Immature natural killer cell (primary cell): Measurements from ENCODE around the gene HSD11B2. TPM values are rescaled to one million over a fixed set of nuclear protein-coding genes. Genes with fewer than 3 reads are reported as not detected.

Experiments used
- DNase-seq, 3 donors: peaks; one replicate each; pipeline ENCODE4 v3.0.0; 2022; ENCODE audit warnings: mixed read lengths in 1 of 3
- H3K27ac Mint-ChIP-seq, 6 donors: one replicate each; pipeline ENCODE4 v1.8.0; 2020; ENCODE audit warnings: mixed read lengths in 6 of 6, mild to moderate bottlenecking in 5 of 6, inconsistent platforms in 4 of 6, moderate library complexity in 3 of 6
- H3K27me3 Mint-ChIP-seq, 3 donors: one replicate each; pipeline ENCODE4 v1.8.0; 2020 to 2021; ENCODE audit warnings: low read depth in 3 of 3, mild to moderate bottlenecking in 3 of 3, mixed read lengths in 3 of 3, moderate library complexity in 3 of 3, inconsistent platforms in 1 of 3
- H3K36me3 Mint-ChIP-seq, 3 donors: one replicate each; pipeline ENCODE4 v1.8.0; 2020; ENCODE audit warnings: mixed read lengths in 3 of 3, inconsistent platforms in 2 of 3, mild to moderate bottlenecking in 2 of 3
- H3K4me1 Mint-ChIP-seq, 2 donors: one replicate each; pipeline ENCODE4 v1.8.0; 2020; ENCODE audit warnings: inconsistent platforms in 2 of 2, mild to moderate bottlenecking in 2 of 2, mixed read lengths in 2 of 2, moderate library complexity in 1 of 2
- H3K4me3 Mint-ChIP-seq, 5 donors: one replicate each; pipeline ENCODE4 v1.8.0; 2020; ENCODE audit warnings: mild to moderate bottlenecking in 5 of 5, mixed read lengths in 5 of 5, inconsistent platforms in 3 of 5, moderate library complexity in 3 of 5
- H3K9me3 Mint-ChIP-seq, 6 donors: one replicate each; pipeline ENCODE4 v1.8.0; 2020; ENCODE audit warnings: mild to moderate bottlenecking in 6 of 6, mixed read lengths in 6 of 6, inconsistent platforms in 4 of 6, moderate library complexity in 3 of 6
- polyA plus RNA-seq, 3 donors: library from polyadenylated mRNA; unstranded; fragments of 300-500 nt; fragmentation: Illumina TruSeq; gene quantifications; one replicate each; pipeline ENCODE4 v1.2.3, GENCODE V29; 2021

Gene HSD11B2
- polyA plus RNA-seq, 3 donors from 2014 or later: not detected

- H3K27ac Mint-ChIP-seq: peak overlapping the region in 4 of 6 donors; percentile 1 to 45 (median 32)
- peaks cover 21 to 30% of the 10 kb centered on the region in 2 donors for H3K4me1 Mint-ChIP-seq
- peaks cover 0 to 4% (median 3%) of the 10 kb centered on the region in 3 donors for H3K36me3 Mint-ChIP-seq
- H3K4me3 Mint-ChIP-seq: no peak overlapping the region
- no peak for DNase-seq
- peaks cover 2 to 11% (median 4%) of the 10 kb centered on the region in 3 donors for H3K27me3 Mint-ChIP-seq
- no peaks in the 10 kb centered on the region for H3K9me3 Mint-ChIP-seq
Observed at GRCh38 chr16:67449336-67449735, 18.4 kb downstream of the HSD11B2 start.

GRCh38 chr16:67449739-67450138 is 18.8 kb downstream of the HSD11B2 start:
- DNase-seq: no peak
- peaks cover 24 to 33% of the 10 kb centered on the region in 2 donors for H3K4me1 Mint-ChIP-seq
- H3K27me3 Mint-ChIP-seq: peaks cover 1 to 9% (median 5%) of the 10 kb centered on the region in 3 donors
- no peaks in the 10 kb centered on the region for H3K9me3 Mint-ChIP-seq
- peak overlapping the region in 3 of 6 donors; percentile 1 to 45 (median 29) for H3K27ac Mint-ChIP-seq
- peaks cover 0 to 4% (median 3%) of the 10 kb centered on the region in 3 donors for H3K36me3 Mint-ChIP-seq
- H3K4me3 Mint-ChIP-seq: no peak overlapping the region

- Mint-ChIP-seq H3K36me3 (peaks cover 0 to 4% (median 3%) of the 10 kb centered on the region in 3 donors), H3K27me3 (peaks cover 0 to 9% (median 6%) of the 10 kb centered on the region in 3 donors), H3K4me1 (peaks cover 38 to 48% of the 10 kb centered on the region in 2 donors), H3K4me3 (no peak overlapping the region), H3K27ac (no peak overlapping the region), H3K9me3 (no peaks in the 10 kb centered on the region)
- DNase-seq: no peak
Observed at GRCh38 chr16:67451061-67451703, 20.3 kb downstream of the HSD11B2 start.

GRCh38 chr16:67451704-67452435 is 20.9 kb downstream of the HSD11B2 start:
- Mint-ChIP-seq H3K27me3 (peaks cover 0 to 9% (median 4%) of the 10 kb centered on the region in 3 donors), H3K36me3 (peaks cover 0 to 4% (median 3%) of the 10 kb centered on the region in 3 donors), H3K9me3 (no peaks in the 10 kb centered on the region), H3K4me1 (peaks cover 43 to 50% of the 10 kb centered on the region in 2 donors), H3K4me3 (no peak overlapping the region), H3K27ac (no peak overlapping the region)
- DNase-seq: no peak

- no peak overlapping the region for H3K4me3 Mint-ChIP-seq
- no peak for DNase-seq
- H3K36me3 Mint-ChIP-seq: peaks cover 0 to 4% (median 3%) of the 10 kb centered on the region in 3 donors
Observed at GRCh38 chr16:67454104-67454503, 23.2 kb downstream of the HSD11B2 start.

GRCh38 chr16:67454852-67455251 is 23.9 kb downstream of the HSD11B2 start:
- Mint-ChIP-seq H3K4me1 (peaks cover 46 to 56% of the 10 kb centered on the region in 2 donors), H3K9me3 (no peaks in the 10 kb centered on the region), H3K36me3 (peaks cover 0 to 4% (median 3%) of the 10 kb centered on the region in 3 donors), H3K4me3 (no peak overlapping the region), H3K27me3 (peaks cover 0 to 7% (median 4%) of the 10 kb centered on the region in 3 donors), H3K27ac (peak overlapping the region in 3 of 6 donors; percentile 49 to 57 (median 51))
- DNase-seq: no peak

More at GRCh38 chr16:67454104-67454503, 23.2 kb downstream of the HSD11B2 start:
- Mint-ChIP-seq H3K27ac (peak overlapping the region in 5 of 6 donors; percentile 25 to 83 (median 59)), H3K9me3 (no peaks in the 10 kb centered on the region), H3K4me1 (peaks cover 52 to 62% of the 10 kb centered on the region in 2 donors), H3K27me3 (peaks cover 0 to 7% (median 4%) of the 10 kb centered on the region in 3 donors)

GRCh38 chr16:67456391-67457081 is 25.6 kb downstream of the HSD11B2 start:
- H3K27ac Mint-ChIP-seq: peak overlapping the region in 4 of 6 donors; percentile 40 to 84 (median 70)
- DNase-seq: no peak
- H3K36me3 Mint-ChIP-seq: peaks cover 0 to 3% (median 0%) of the 10 kb centered on the region in 3 donors
- H3K4me3 Mint-ChIP-seq: no peak overlapping the region
- H3K27me3 Mint-ChIP-seq: peaks cover 0 to 4% (median 0%) of the 10 kb centered on the region in 3 donors
- H3K9me3 Mint-ChIP-seq: no peaks in the 10 kb centered on the region
- H3K4me1 Mint-ChIP-seq: peaks cover 60 to 65% of the 10 kb centered on the region in 2 donors

GRCh38 chr16:67457611-67458010 is 26.7 kb downstream of the HSD11B2 start:
- Mint-ChIP-seq H3K4me1 (peaks cover 68% of the 10 kb centered on the region in 2 donors), H3K27me3 (peaks cover 0 to 4% (median 2%) of the 10 kb centered on the region in 3 donors), H3K36me3 (peaks cover 0 to 3% (median 0%) of the 10 kb centered on the region in 3 donors), H3K4me3 (no peak overlapping the region), H3K27ac (no peak overlapping the region), H3K9me3 (no peaks in the 10 kb centered on the region)
- no peak for DNase-seq

GRCh38 chr16:67458121-67458641 is 27.3 kb downstream of the HSD11B2 start:
- H3K4me3 Mint-ChIP-seq: no peak overlapping the region
- no peaks in the 10 kb centered on the region for H3K9me3 Mint-ChIP-seq
- peak overlapping the region in 1 of 6 donors; percentile 72 for H3K27ac Mint-ChIP-seq
- no peak for DNase-seq
- H3K4me1 Mint-ChIP-seq: peaks cover 67 to 71% of the 10 kb centered on the region in 2 donors
- peaks cover 0 to 4% (median 2%) of the 10 kb centered on the region in 3 donors for H3K27me3 Mint-ChIP-seq
- H3K36me3 Mint-ChIP-seq: peaks cover 0 to 1% (median 0%) of the 10 kb centered on the region in 3 donors

GRCh38 chr16:67459066-67459860 is 28.3 kb downstream of the HSD11B2 start:
- Mint-ChIP-seq H3K27me3 (peaks cover 0 to 4% (median 2%) of the 10 kb centered on the region in 3 donors), H3K4me3 (no peak overlapping the region)

GRCh38 chr16:67459861-67460150 is 28.9 kb downstream of the HSD11B2 start:
- Mint-ChIP-seq H3K27ac (no peak overlapping the region), H3K4me1 (peaks cover 59 to 72% of the 10 kb centered on the region in 2 donors), H3K9me3 (no peaks in the 10 kb centered on the region), H3K36me3 (no peaks in the 10 kb centered on the region), H3K4me3 (no peak overlapping the region), H3K27me3 (peaks cover 0 to 2% (median 2%) of the 10 kb centered on the region in 3 donors)
- no peak for DNase-seq

More at GRCh38 chr16:67459066-67459860, 28.3 kb downstream of the HSD11B2 start:
- Mint-ChIP-seq H3K9me3 (no peaks in the 10 kb centered on the region), H3K4me1 (peaks cover 60 to 71% of the 10 kb centered on the region in 2 donors), H3K36me3 (no peaks in the 10 kb centered on the region), H3K27ac (peak overlapping the region in 4 of 6 donors; percentile 57 to 80 (median 65))
- DNase-seq: no peak

- Mint-ChIP-seq H3K27me3 (peaks cover 0 to 2% (median 2%) of the 10 kb centered on the region in 3 donors), H3K27ac (peak overlapping the region in 1 of 6 donors; percentile 35), H3K9me3 (no peaks in the 10 kb centered on the region), H3K4me3 (no peak overlapping the region), H3K36me3 (no peaks in the 10 kb centered on the region), H3K4me1 (peaks cover 55 to 72% of the 10 kb centered on the region in 2 donors)
- DNase-seq: no peak
Observed at GRCh38 chr16:67460168-67460567, 29.2 kb downstream of the HSD11B2 start.

GRCh38 chr16:67460961-67461360 is 30.0 kb downstream of the HSD11B2 start:
- DNase-seq: no peak
- no peak overlapping the region for H3K4me3 Mint-ChIP-seq
- H3K4me1 Mint-ChIP-seq: peaks cover 55 to 72% of the 10 kb centered on the region in 2 donors
- peaks cover 0 to 2% (median 2%) of the 10 kb centered on the region in 3 donors for H3K27me3 Mint-ChIP-seq
- H3K9me3 Mint-ChIP-seq: no peaks in the 10 kb centered on the region
- no peaks in the 10 kb centered on the region for H3K36me3 Mint-ChIP-seq
- peak overlapping the region in 1 of 6 donors; percentile 35 for H3K27ac Mint-ChIP-seq
